Lung (tissue), 12 donors: ENCODE results near the gene PTGES. TPM values are rescaled to one million over a fixed set of nuclear protein-coding genes. Genes with fewer than 3 reads are reported as not detected.
A peak's percentile ranks its signal among the peaks of the same experiment; 100 is the strongest.
"Not testable (repeated sequence)": the region's sequence is repeated elsewhere in the genome, so short reads cannot be mapped to it uniquely, and the experiment has no call there.

Experiments used
- ATAC-seq: fragments of 200-7000 bp; cut with Tn5 transposase; one replicate; pipeline ENCODE4 v1.9.1; 2020; ENCODE audit warnings: moderate number of reproducible peaks; ENCODE audit not compliant: insufficient read depth, low FRiP score
- DNase-seq, 3 donors: peaks; one replicate each; pipeline ENCODE4 v3.0.0-alpha.2; 2013 to 2017
- H3K27ac ChIP-seq, 2 donors: one replicate each; pipeline ENCODE4 v1.5.1; 2013; ENCODE audit warnings: mild to moderate bottlenecking in 2 of 2, moderate library complexity in 2 of 2, control low read depth in 1 of 2, inconsistent platforms in 1 of 2, low read depth in 1 of 2, low read length in 1 of 2
- H3K27me3 ChIP-seq, 3 donors: one replicate each; pipeline ENCODE4 v1.5.1; 2013; ENCODE audit warnings: low read length in 2 of 3; ENCODE audit not compliant: control insufficient read depth in 3 of 3, insufficient read depth in 3 of 3
- H3K36me3 ChIP-seq, 4 donors: one replicate each; pipeline ENCODE4 v1.5.1; 2013; ENCODE audit warnings: low read length in 4 of 4, mild to moderate bottlenecking in 1 of 4, moderate library complexity in 1 of 4; ENCODE audit not compliant: control insufficient read depth in 4 of 4, insufficient read depth in 4 of 4
- H3K4me1 ChIP-seq, 5 donors: one replicate each; pipeline ENCODE4 v1.5.1; 2013; ENCODE audit warnings: low read length in 5 of 5, mild to moderate bottlenecking in 2 of 5, moderate library complexity in 1 of 5; ENCODE audit not compliant: control insufficient read depth in 5 of 5, insufficient read depth in 5 of 5
- H3K4me3 ChIP-seq: one replicate; pipeline ENCODE4 v1.5.1; 2013; ENCODE audit warnings: mild to moderate bottlenecking, control low read depth, moderate library complexity
- H3K9ac ChIP-seq, 2 donors: one replicate each; pipeline ENCODE4 v1.5.1; 2013; ENCODE audit warnings: low read length in 2 of 2, control low read depth in 1 of 2; ENCODE audit not compliant: insufficient read depth in 1 of 2
- H3K9me3 ChIP-seq, 4 donors: one replicate each; pipeline ENCODE4 v1.5.1; 2013; ENCODE audit warnings: low read length in 3 of 4, mild to moderate bottlenecking in 1 of 4, moderate library complexity in 1 of 4; ENCODE audit not compliant: control insufficient read depth in 4 of 4, insufficient read depth in 3 of 4
- WGBS, 2 donors: extraction: QIAGEN DNeasy Blood & Tissue Kit; methylation state at CpG; one replicate each; pipeline ENCODE4 v1.1.7; 2013; 5-methylcytosine and 5-hydroxymethylcytosine counted together
- polyA plus RNA-seq, 2 donors: library from polyadenylated mRNA; stranded (reverse); fragments of 200-250 nt; gene quantifications; one replicate each; pipeline ENCODE4 v1.2.1, GENCODE V29; 2013
- total RNA-seq, 2 donors: library from RNA; depleted of rRNA in 1 of 2; stranded (reverse); fragments of >200 nt in 1 of 2; gene quantifications; one replicate each; pipeline ENCODE4 v1.2.1, GENCODE V29; 2014 to 2021
- TF ChIP-seq, protein P1 (sequence below): IDR thresholded peaks from 2 replicates; pipeline ENCODE4 v1.5.1; 2012; ENCODE audit warnings: mild to moderate bottlenecking; ENCODE audit errors: control extremely low read depth, extremely low read depth
- donor health status: control.
- donor health status: control.
- donor health status: Bipolar disorder and iron deficiency.
- donor health status: healthy.
- donor health status: DM: yes; HTN: yes; CAD: no.

The PTGES gene
- total and polyA plus RNA-seq, 4 donors = 8.0 to 19.8 (median 14.0) TPM

DNA sequence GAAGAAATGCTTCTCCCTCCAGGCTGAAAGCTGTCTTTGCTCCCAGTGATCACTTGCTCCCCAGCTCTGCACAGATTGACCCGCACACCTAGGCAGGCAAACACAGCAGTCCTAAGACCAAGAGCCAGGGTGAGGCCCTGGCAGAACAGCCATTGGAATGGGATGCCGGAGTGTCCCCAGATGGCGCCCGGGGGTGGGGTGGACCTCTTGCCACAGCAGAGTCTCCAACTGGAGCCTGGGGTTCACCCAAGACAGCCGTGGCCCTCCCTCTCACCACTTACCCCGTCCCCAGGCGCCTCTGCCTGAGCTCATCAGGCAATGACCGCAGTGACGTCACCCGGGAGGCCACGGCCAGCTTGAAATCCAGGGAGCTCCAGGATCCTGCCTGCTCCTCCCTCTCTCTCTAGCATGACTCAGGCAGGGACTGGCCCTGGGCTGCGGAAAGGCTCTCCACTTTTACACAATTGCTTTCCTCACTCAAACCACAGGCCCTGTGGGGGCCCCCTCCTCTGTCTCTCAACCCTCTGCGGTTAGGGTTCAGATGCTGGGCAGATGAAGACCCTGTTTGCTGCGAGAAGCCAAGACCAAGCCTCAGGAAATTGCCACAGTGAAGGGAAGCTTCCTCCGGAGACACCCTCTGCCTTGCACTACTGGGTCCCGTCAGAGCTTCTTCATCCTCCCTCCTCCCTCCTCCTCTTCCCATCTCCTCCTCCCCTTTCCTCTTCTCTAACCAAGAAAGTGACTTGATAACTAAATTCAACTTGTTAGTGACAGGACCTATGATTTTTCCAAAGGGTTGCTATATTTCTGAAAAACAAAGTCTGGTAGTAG, 24.3 kb upstream of the PTGES start:
- Histone ChIP-seq H3K27me3 (peaks cover 0 to 2% (median 0%) of the 10 kb centered on the region in 3 donors), H3K9me3 (no peaks in the 10 kb centered on the region), H3K9ac (peak overlapping the region in 1 of 2 donors; percentile 50), H3K27ac (no peak overlapping the region), H3K36me3 (no peaks in the 10 kb centered on the region), H3K4me3 (no peak overlapping the region), H3K4me1 (peaks cover 0 to 17% (median 2%) of the 10 kb centered on the region in 5 donors)
- ATAC-seq (peak; percentile 91), DNase-seq (peak; percentile 85 to 90 (median 87))
- TF ChIP-seq, protein P1, sequence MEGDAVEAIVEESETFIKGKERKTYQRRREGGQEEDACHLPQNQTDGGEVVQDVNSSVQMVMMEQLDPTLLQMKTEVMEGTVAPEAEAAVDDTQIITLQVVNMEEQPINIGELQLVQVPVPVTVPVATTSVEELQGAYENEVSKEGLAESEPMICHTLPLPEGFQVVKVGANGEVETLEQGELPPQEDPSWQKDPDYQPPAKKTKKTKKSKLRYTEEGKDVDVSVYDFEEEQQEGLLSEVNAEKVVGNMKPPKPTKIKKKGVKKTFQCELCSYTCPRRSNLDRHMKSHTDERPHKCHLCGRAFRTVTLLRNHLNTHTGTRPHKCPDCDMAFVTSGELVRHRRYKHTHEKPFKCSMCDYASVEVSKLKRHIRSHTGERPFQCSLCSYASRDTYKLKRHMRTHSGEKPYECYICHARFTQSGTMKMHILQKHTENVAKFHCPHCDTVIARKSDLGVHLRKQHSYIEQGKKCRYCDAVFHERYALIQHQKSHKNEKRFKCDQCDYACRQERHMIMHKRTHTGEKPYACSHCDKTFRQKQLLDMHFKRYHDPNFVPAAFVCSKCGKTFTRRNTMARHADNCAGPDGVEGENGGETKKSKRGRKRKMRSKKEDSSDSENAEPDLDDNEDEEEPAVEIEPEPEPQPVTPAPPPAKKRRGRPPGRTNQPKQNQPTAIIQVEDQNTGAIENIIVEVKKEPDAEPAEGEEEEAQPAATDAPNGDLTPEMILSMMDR = no peak
- 14 to 23% methylated on average over 16 of the region's 16 CpGs for WGBS, 2 donors

DNA sequence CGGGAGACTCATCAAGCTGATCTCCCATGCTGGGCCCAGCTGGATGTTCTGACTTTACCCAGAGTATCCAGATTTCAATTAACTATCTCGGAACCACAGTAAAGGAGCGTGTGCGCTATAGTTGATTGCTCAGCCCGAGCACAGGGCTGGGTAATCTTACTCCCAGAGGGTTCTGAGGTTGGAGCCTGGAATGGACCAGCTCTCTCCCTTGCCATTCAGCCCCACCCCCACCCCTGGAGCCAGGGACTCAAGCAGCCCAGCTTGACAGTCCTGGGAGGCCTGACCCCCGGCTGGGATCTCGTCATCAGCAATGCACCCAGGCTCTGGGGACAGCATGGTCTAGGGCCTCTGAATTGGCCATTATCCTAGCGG, 23.7 kb upstream of the PTGES start:
- 75 to 78% methylated on average over 8 of the region's 8 CpGs for WGBS, 2 donors
- Histone ChIP-seq H3K27me3 (peaks cover 0 to 2% (median 0%) of the 10 kb centered on the region in 3 donors), H3K9ac (peak overlapping the region in 1 of 2 donors; percentile 50), H3K4me1 (peaks cover 0 to 17% (median 2%) of the 10 kb centered on the region in 5 donors), H3K36me3 (no peaks in the 10 kb centered on the region), H3K9me3 (no peaks in the 10 kb centered on the region), H3K27ac (no peak overlapping the region), H3K4me3 (no peak overlapping the region)
- TF ChIP-seq, protein P1 = no peak
- DNase-seq (no peak), ATAC-seq (no peak)

DNA sequence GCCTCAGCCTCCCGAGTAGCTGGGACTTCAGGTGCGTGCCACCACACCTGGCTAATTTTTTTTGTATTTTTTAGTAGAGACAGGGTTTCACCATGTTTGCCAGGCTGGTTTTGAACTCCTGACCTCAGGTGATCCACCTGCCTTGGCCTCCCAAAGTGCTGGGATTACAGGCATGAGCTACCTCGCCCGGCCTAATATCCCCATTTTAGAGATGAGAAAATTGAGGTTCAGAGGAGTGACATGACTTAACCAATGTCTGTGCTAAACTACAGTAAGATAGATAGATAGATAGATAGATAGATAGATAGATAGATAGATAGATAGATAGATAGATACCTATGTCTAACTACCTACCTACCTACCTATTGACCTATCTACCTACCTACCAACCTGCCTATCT, 23.3 kb upstream of the PTGES start:
- not testable (repeated sequence) for H3K27ac ChIP-seq
- WGBS, 2 donors = 90 to 98% methylated on average over 4 of the region's 4 CpGs

DNA sequence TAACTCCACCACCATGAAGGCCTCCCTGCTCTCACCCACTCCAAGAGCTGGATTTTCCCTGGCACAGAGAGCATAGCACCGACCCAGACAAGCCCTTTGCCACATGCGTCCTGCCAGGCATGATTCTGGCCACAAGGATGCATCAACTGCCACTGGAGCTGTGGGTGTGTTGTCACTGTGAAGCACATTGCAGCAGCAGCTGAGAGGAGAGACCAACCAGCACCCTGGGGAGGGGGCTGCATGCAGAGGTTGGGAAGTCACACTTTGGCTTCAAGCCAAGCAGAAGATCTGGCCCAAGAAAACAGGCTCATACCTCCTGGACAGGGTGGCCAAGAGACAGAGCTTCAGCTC, 22.6 kb upstream of the PTGES start:
- DNase-seq = no peak
- TF ChIP-seq, protein P1 = no peak
- Histone ChIP-seq H3K4me3 (no peak overlapping the region), H3K4me1 (peaks cover 0 to 17% (median 2%) of the 10 kb centered on the region in 5 donors), H3K9ac (no peak overlapping the region), H3K27me3 (peaks cover 0 to 2% (median 0%) of the 10 kb centered on the region in 3 donors), H3K27ac (no peak overlapping the region), H3K9me3 (no peaks in the 10 kb centered on the region), H3K36me3 (no peaks in the 10 kb centered on the region)
- no peak for ATAC-seq
- 32 to 59% methylated on average over 2 of the region's 2 CpGs for WGBS, 2 donors

More for the DNA sequence above, 23.3 kb upstream of the PTGES start:
- not testable (repeated sequence) for DNase-seq, H3K4me3 ChIP-seq, H3K36me3 ChIP-seq, H3K9ac ChIP-seq, ATAC-seq, H3K27me3 ChIP-seq, H3K9me3 ChIP-seq
- peaks cover 0 to 17% (median 2%) of the 10 kb centered on the region in 5 donors for H3K4me1 ChIP-seq
